HFFc6 (cell line): Measurements from ENCODE around the gene GREB1. TPM values are rescaled to one million over a fixed set of nuclear protein-coding genes. Genes with fewer than 3 reads are reported as not detected.

ENCODE experiments used
- DNase-seq: peaks from one replicate; pipeline ENCODE4 v3.0.0-alpha.2; 2018
- H3K27ac Mint-ChIP-seq: 2 replicates; pipeline ENCODE4 v1.8.0; 2020; ENCODE audit warnings: mild to moderate bottlenecking, mixed read lengths
- H3K27me3 Mint-ChIP-seq: 2 replicates; pipeline ENCODE4 v1.8.0; 2021; ENCODE audit warnings: mild to moderate bottlenecking, moderate library complexity, mixed read lengths; ENCODE audit not compliant: insufficient read depth
- H3K36me3 Mint-ChIP-seq: 2 replicates; pipeline ENCODE4 v1.8.0; 2021; ENCODE audit warnings: low read depth, mixed read lengths
- H3K4me1 Mint-ChIP-seq: 2 replicates; pipeline ENCODE4 v1.8.0; 2020; ENCODE audit warnings: low read depth, mixed read lengths
- H3K4me3 Mint-ChIP-seq: 2 replicates; pipeline ENCODE4 v1.8.0; 2020; ENCODE audit warnings: mild to moderate bottlenecking, moderate library complexity, mixed read lengths
- H3K9me3 Mint-ChIP-seq: 2 replicates; pipeline ENCODE4 v1.8.0; 2020; ENCODE audit warnings: mild to moderate bottlenecking, mixed read lengths
- total RNA-seq, 6 experiments: library from RNA; stranded (reverse); fragmentation: NEBNext Ultra II Directional; extraction: Animal tissue kit (Norgen Biotek cat#: 25700); gene quantifications; 2 replicates in 1 of 6; 3 replicates in 5 of 6; pipeline ENCODE4 v1.2.3, GENCODE V29; 2021
- TF ChIP-seq, protein P1 (sequence below): fragments of 200-600 bp; sonication (generic); IDR thresholded peaks from 2 replicates; pipeline ENCODE4 v1.5.0; 2021; ENCODE audit warnings: antibody characterized with exemption, mild to moderate bottlenecking

GREB1 gene
- total RNA-seq, 6 experiments from 2014 or later = 0.07 to 0.11 (median 0.09) TPM; not detected in 3

DNA sequence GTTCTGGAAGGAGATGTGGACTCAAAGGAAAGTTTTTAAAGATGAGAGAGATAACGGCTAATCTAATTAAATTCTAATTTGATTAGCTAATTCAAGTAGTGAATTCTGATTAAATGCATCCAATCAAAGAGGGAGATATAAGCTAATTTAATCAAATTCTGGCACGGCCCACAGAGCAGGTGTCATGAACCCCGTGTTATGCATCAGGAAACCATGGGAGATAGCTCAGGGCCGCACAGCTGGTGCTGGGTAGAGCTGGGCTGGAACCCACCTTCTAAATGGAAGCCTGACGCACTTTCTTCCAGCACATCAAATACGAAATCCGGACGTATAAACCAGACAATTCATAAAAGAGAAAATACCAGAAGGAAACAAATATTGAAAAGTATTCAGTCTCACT is 57.2 kb downstream of the GREB1 start:
- Mint-ChIP-seq H3K36me3 (no peaks in the 10 kb centered on the region), H3K27me3 (peaks cover 34% of the 10 kb centered on the region), H3K4me1 (no peaks in the 10 kb centered on the region), H3K4me3 (no peak overlapping the region), H3K27ac (no peak overlapping the region), H3K9me3 (no peaks in the 10 kb centered on the region)
- DNase-seq = no peak
- TF ChIP-seq, protein P1, sequence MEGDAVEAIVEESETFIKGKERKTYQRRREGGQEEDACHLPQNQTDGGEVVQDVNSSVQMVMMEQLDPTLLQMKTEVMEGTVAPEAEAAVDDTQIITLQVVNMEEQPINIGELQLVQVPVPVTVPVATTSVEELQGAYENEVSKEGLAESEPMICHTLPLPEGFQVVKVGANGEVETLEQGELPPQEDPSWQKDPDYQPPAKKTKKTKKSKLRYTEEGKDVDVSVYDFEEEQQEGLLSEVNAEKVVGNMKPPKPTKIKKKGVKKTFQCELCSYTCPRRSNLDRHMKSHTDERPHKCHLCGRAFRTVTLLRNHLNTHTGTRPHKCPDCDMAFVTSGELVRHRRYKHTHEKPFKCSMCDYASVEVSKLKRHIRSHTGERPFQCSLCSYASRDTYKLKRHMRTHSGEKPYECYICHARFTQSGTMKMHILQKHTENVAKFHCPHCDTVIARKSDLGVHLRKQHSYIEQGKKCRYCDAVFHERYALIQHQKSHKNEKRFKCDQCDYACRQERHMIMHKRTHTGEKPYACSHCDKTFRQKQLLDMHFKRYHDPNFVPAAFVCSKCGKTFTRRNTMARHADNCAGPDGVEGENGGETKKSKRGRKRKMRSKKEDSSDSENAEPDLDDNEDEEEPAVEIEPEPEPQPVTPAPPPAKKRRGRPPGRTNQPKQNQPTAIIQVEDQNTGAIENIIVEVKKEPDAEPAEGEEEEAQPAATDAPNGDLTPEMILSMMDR = no peak

DNA sequence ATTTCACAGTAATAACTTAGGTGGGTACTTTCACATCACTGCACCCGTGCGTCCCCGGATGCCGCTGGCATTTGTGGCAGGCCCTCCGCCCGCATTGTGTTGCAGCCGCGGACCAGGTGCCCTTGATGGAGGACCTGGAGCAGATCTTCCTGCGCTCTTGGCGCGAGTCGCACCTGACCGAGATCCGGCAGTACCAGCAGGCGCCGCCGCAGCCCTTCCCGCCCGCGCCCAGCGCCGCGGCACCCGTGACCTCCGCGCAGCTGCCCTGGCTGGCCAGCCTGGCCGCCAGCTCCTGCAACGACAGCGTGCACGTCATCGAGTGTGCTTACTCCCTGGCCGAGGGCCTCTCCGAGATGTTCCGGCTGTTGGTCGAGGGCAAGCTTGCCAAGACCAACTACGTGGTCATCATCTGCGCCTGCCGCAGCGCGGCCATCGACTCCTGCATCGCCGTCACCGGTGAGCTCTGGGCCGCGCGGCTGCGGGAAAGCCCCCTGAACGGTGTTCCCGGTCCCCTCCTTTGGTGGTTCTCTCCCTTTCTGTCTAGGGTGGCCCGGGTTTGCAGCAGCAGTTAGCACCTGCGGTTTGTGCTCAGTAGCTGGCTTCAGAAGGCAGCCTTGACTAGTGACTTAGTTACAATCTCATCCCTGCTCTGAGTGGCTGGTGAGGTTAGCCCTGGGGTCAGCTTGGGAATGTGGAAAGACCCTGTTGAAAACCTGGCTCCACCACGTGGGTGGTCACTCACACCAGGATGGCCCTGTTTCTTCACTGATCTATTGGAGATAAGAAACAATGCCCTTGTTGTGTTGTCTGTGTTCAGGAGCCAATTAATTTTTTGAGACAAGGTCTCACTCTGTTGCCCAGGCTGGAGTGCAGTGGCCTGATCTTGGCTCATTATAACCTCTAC is 59.1 kb downstream of the GREB1 start:
- DNase-seq = no peak
- Mint-ChIP-seq H3K27me3 (peaks cover 27% of the 10 kb centered on the region), H3K36me3 (no peaks in the 10 kb centered on the region), H3K4me3 (no peak overlapping the region), H3K27ac (no peak overlapping the region), H3K9me3 (no peaks in the 10 kb centered on the region), H3K4me1 (no peaks in the 10 kb centered on the region)
- TF ChIP-seq, protein P1 = no peak

DNA sequence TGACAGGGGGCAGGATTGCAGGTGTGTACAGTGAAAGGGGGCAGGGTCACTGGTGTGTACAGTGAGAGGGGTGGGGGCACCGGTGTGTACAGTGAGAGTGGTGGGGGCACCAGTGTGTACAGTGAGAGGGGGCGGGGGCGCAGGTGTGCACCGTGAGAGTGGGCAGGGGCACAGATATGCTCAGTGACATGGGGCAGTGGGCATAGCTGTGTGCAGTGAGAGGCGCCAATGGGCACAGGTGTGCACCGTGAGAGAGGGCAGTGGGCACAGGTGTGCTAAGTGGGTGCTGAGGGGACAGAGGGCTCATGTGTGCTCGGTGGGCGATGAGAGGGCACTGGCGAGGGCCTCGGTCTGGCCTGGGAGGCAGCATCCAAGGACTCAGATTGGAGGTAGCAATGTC is 63.0 kb downstream of the GREB1 start:
- Mint-ChIP-seq H3K4me1 (no peaks in the 10 kb centered on the region), H3K27me3 (peaks cover 46% of the 10 kb centered on the region), H3K4me3 (no peak overlapping the region), H3K27ac (no peak overlapping the region), H3K36me3 (no peaks in the 10 kb centered on the region), H3K9me3 (no peaks in the 10 kb centered on the region)
- DNase-seq = no peak
- TF ChIP-seq, protein P1 = no peak

DNA sequence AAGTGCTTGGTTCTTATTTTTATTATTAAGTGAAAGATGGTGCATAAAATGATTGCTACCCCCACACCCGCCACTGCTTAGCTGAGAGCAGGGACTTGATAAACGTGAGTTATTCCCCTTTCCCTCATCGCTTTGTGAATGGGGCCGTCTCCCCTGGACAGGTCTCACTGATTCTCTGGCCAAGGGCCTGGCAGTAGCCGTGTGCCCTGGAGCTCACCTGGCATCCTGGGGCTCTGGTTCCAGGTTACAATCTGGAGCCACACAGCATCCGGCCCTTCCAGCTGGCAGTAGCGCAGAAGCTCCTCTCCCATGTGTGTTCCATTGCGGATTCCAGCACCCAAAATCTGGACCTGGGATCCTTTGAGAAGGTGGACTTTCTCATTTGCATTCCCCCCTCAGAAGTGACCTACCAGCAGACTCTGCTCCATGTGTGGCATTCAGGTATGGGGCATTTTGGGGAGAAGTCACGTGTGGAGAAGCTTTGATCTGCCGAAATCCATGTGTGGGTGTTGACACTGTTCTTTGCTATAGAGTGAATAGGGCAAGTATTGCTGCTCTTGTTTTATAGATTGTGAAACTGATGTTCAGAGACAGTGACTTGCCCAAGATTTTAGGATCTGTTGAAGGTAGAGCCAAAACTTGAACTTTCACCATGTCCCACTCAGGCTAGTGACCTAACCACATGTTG is 63.8 kb downstream of the GREB1 start:
- H3K4me3 Mint-ChIP-seq = no peak overlapping the region
- no peak for DNase-seq
- no peaks in the 10 kb centered on the region for H3K9me3 Mint-ChIP-seq
- no peak overlapping the region for H3K27ac Mint-ChIP-seq
- H3K36me3 Mint-ChIP-seq = no peaks in the 10 kb centered on the region
- H3K4me1 Mint-ChIP-seq = peaks cover 5% of the 10 kb centered on the region; the same call in 1 of the 2 replicates
- peaks cover 50% of the 10 kb centered on the region for H3K27me3 Mint-ChIP-seq
- TF ChIP-seq, protein P1 = no peak

DNA sequence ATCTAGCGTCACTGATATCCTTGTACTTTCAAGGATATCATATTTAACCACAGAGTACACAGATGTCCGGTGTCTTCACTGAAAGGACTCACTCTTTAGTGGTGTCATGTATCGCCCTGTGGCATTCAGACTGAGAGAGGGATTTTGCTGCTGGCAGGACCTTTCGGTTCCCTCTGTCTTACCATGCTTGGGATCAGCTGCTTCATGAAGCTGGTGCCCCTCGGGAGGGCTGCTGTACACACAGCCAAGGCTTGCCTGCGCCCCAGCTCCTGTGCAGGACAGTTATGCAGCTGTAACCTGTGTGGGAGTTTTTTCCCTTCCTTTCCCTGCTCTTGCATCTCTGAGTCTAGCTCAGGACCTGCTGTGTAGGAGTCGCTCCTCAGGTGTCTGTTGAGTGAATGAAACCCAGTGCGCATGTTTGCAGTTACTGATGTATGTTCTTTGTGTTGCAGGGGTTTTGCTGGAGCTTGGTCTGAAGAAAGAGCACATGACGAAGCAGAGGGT is 64.4 kb downstream of the GREB1 start:
- peaks cover 53% of the 10 kb centered on the region for H3K27me3 Mint-ChIP-seq
- TF ChIP-seq, protein P1 = no peak
- H3K4me1 Mint-ChIP-seq = peaks cover 9% of the 10 kb centered on the region; the same call in 1 of the 2 replicates

More for the DNA sequence above, 64.4 kb downstream of the GREB1 start:
- Mint-ChIP-seq H3K36me3 (no peaks in the 10 kb centered on the region), H3K4me3 (no peak overlapping the region), H3K27ac (no peak overlapping the region), H3K9me3 (no peaks in the 10 kb centered on the region)
- no peak for DNase-seq
